ENCODE data around the gene RO60. TPM values are rescaled to one million over a fixed set of nuclear protein-coding genes. Genes with fewer than 3 reads are reported as not detected.

The RO60 gene
- total RNA-seq, 1 donor from 2014 or later = 200 TPM

GRCh38 chr1:193054169-193054675, 5.2 kb upstream of the RO60 start:
- H3K4me2 ChIP-seq = no peak overlapping the region
- no peak overlapping the region for H2AFZ ChIP-seq (replicated peaks)
- no peaks in the 10 kb centered on the region for H3K9me3 Mint-ChIP-seq
- H3K9me3 ChIP-seq (ENCODE audit: low read depth) = no peaks in the 10 kb centered on the region
- H3K4me3 ChIP-seq = no peak overlapping the region
- no peaks in the 10 kb centered on the region for H3K4me1 ChIP-seq
- no peak for DNase-seq (ENCODE audit: low spot score)
- TF ChIP-seq CTCF (IDR thresholded peaks at IDR 0.05) = no peak
- TF ChIP-seq EZH2phosphoT487 (IDR thresholded peaks at IDR 0.05) = no peak
- no peak for TF ChIP-seq EZH2 (IDR thresholded peaks at IDR 0.05)
- no peaks in the 10 kb centered on the region for H3K27me3 ChIP-seq
- H4K20me1 ChIP-seq (ENCODE audit: low read depth) = peaks cover 8% of the 10 kb centered on the region
- H3K27me3 Mint-ChIP-seq (ENCODE audit: insufficient read depth, low read depth) = peaks cover 2% of the 10 kb centered on the region
- H3K4me3 Mint-ChIP-seq = no peak overlapping the region
- peaks cover 2% of the 10 kb centered on the region for H3K36me3 Mint-ChIP-seq
- H3K4me1 Mint-ChIP-seq = peaks cover 14% of the 10 kb centered on the region
- H3K36me3 ChIP-seq = no peaks in the 10 kb centered on the region
- H3K27ac ChIP-seq = no peak overlapping the region
- H3K79me2 ChIP-seq (ENCODE audit: low read depth) = peaks cover 76% of the 10 kb centered on the region
- H3K27ac Mint-ChIP-seq = no peak overlapping the region
- no peak overlapping the region for H3K9ac ChIP-seq
- no peaks in the 10 kb centered on the region for H3F3A ChIP-seq (ENCODE audit: low read depth)

GRCh38 chr1:193058529-193059281, 707 bp upstream of the RO60 start:
- Mint-ChIP-seq H3K36me3 (peaks cover 15% of the 10 kb centered on the region), H3K27me3 (ENCODE audit: insufficient read depth, low read depth) (peaks cover 6% of the 10 kb centered on the region), H3K27ac (peak overlapping the region; percentile 99), H3K4me1 (peaks cover 23% of the 10 kb centered on the region), H3K4me3 (peak overlapping the region; percentile 99), H3K9me3 (peaks cover 8% of the 10 kb centered on the region)
- H3K79me2 ChIP-seq (ENCODE audit: low read depth) = peaks cover 92% of the 10 kb centered on the region
- peak overlapping the region; percentile 79 for H3K9ac ChIP-seq
- peaks cover 39% of the 10 kb centered on the region for H4K20me1 ChIP-seq (ENCODE audit: low read depth)
- H3K4me3 ChIP-seq = peak overlapping the region; percentile 78
- no peak for DNase-seq (ENCODE audit: low spot score)
- H2AFZ ChIP-seq (replicated peaks) = peak overlapping the region; percentile 64
- H3K4me2 ChIP-seq = peak overlapping the region; percentile 98
- H3F3A ChIP-seq (ENCODE audit: low read depth) = peaks cover 13% of the 10 kb centered on the region
- no peak for TF ChIP-seq CTCF (IDR thresholded peaks at IDR 0.05)
- no peaks in the 10 kb centered on the region for H3K36me3 ChIP-seq
- H3K27me3 ChIP-seq = no peaks in the 10 kb centered on the region
- H3K27ac ChIP-seq = peak overlapping the region; percentile 96
- peaks cover 10% of the 10 kb centered on the region for H3K4me1 ChIP-seq
- no peaks in the 10 kb centered on the region for H3K9me3 ChIP-seq (ENCODE audit: low read depth)

GRCh38 chr1:193060115-193060403, 647 bp downstream of the RO60 start:
- peak overlapping the region; percentile 38 for H2AFZ ChIP-seq (replicated peaks)
- H3K9me3 Mint-ChIP-seq = peaks cover 8% of the 10 kb centered on the region
- H3K79me2 ChIP-seq (ENCODE audit: low read depth) = peaks cover 92% of the 10 kb centered on the region
- H3K4me3 ChIP-seq = peak overlapping the region; percentile 78
- H3K9me3 ChIP-seq (ENCODE audit: low read depth) = no peaks in the 10 kb centered on the region
- no peaks in the 10 kb centered on the region for H3K36me3 ChIP-seq
- H3K9ac ChIP-seq = peak overlapping the region; percentile 86
- H3K27me3 ChIP-seq = no peaks in the 10 kb centered on the region
- no peak for DNase-seq (ENCODE audit: low spot score)
- peaks cover 6% of the 10 kb centered on the region for H3K27me3 Mint-ChIP-seq (ENCODE audit: insufficient read depth, low read depth)
- peaks cover 45% of the 10 kb centered on the region for H4K20me1 ChIP-seq (ENCODE audit: low read depth)
- peaks cover 17% of the 10 kb centered on the region for H3K36me3 Mint-ChIP-seq
- peaks cover 23% of the 10 kb centered on the region for H3K4me1 Mint-ChIP-seq
- H3K4me3 Mint-ChIP-seq = peak overlapping the region; percentile 99
- TF ChIP-seq EZH2phosphoT487 (IDR thresholded peaks at IDR 0.05) (no peak), CTCF (IDR thresholded peaks at IDR 0.05) (no peak)
- peak overlapping the region; percentile 99 for H3K27ac Mint-ChIP-seq
- peak overlapping the region; percentile 98 for H3K4me2 ChIP-seq
- H3K4me1 ChIP-seq = peaks cover 10% of the 10 kb centered on the region
- peak overlapping the region; percentile 96 for H3K27ac ChIP-seq
- peaks cover 13% of the 10 kb centered on the region for H3F3A ChIP-seq (ENCODE audit: low read depth)
